ENCODE measurements around the gene SF3A2. TPM values are rescaled to one million over a fixed set of nuclear protein-coding genes. Genes with fewer than 3 reads are reported as not detected.
A peak's percentile ranks its signal among the peaks of the same experiment; 100 is the strongest.

Gene SF3A2
- total RNA-seq, 4 donors from 2014 or later: 21.4 to 84.0 (median 51.8) TPM

GRCh38 chr19:2268480-2268830 lies 31.8 kb downstream of the SF3A2 start:
- no peak for TF ChIP-seq CTCF (IDR thresholded peaks at IDR 0.05)
- no peak for TF ChIP-seq POLR2A (IDR thresholded peaks at IDR 0.05)
- TF ChIP-seq EP300 (IDR thresholded peaks at IDR 0.05): no peak
- Histone ChIP-seq H3K27ac (peak overlapping the region in 1 of 4 donors; percentile 99), H3K9me3 (no peaks in the 10 kb centered on the region), H3K27me3 (no peaks in the 10 kb centered on the region), H3K4me1 (peaks cover 0 to 48% (median 34%) of the 10 kb centered on the region in 4 donors), H3K4me3 (peak overlapping the region in 2 of 4 donors; percentile 94 to 97), H3K36me3 (peaks cover 0 to 16% (median 15%) of the 10 kb centered on the region in 3 donors)
- DNase-seq (ENCODE audit: low spot score in 2 of 2): no peak
- 84 to 85% methylated on average over 4 of the region's 4 CpGs for WGBS, 2 donors

- Histone ChIP-seq H3K9me3 (no peaks in the 10 kb centered on the region), H3K4me1 (peaks cover 0 to 52% (median 38%) of the 10 kb centered on the region in 4 donors), H3K36me3 (peaks cover 0 to 16% (median 15%) of the 10 kb centered on the region in 3 donors), H3K4me3 (peak overlapping the region; percentile 61 to 97 (median 87)), H3K27me3 (no peaks in the 10 kb centered on the region), H3K27ac (peak overlapping the region; percentile 30 to 100 (median 92))
- 2% methylated on average over 15 to 19 of the region's 19 CpGs for WGBS, 2 donors
- no peak for TF ChIP-seq POLR2A (IDR thresholded peaks at IDR 0.05)
- TF ChIP-seq CTCF (IDR thresholded peaks at IDR 0.05): no peak
- TF ChIP-seq EP300 (IDR thresholded peaks at IDR 0.05): no peak
- no peak for DNase-seq (ENCODE audit: low spot score in 2 of 2)
These were observed 32.2 kb downstream of the SF3A2 start for GRCh38 chr19:2268861-2269243.

GRCh38 chr19:2269244-2270156 lies 32.9 kb downstream of the SF3A2 start:
- 1% methylated on average over 52 to 94 of the region's 103 CpGs for WGBS, 2 donors
- TF ChIP-seq POLR2A (IDR thresholded peaks at IDR 0.05) (peak; percentile 100), CTCF (IDR thresholded peaks at IDR 0.05) (peak in 3 of 5 experiments; percentile 6 to 88 (median 83)), EP300 (IDR thresholded peaks at IDR 0.05) (peak; percentile 34 to 100)

DNA sequence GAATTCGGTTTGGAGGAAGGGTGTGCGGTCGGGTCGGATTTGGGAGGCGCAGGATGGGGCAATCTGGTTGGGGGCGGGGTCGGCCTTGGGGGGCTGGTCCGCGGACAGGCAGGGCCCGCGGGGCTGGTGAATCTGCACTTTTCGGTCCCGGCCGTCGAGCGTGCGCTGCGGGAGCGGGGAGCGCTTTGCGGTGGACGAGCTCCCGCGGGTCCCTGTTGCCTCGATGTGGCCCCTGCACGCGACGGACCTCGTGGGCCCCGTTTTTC lies 33.5 kb downstream of the SF3A2 start:
- Histone ChIP-seq H3K27ac (peak overlapping the region; percentile 98 to 100 (median 100)), H3K4me3 (peak overlapping the region; percentile 80 to 97 (median 94)), H3K4me1 (peaks cover 0 to 63% (median 42%) of the 10 kb centered on the region in 4 donors), H3K36me3 (peaks cover 0 to 16% (median 16%) of the 10 kb centered on the region in 3 donors), H3K9me3 (no peaks in the 10 kb centered on the region), H3K27me3 (no peaks in the 10 kb centered on the region)
- peak in 1 of 2 donors; percentile 60 for DNase-seq (ENCODE audit: low spot score in 2 of 2)
- WGBS, 2 donors: 0% methylated on average over 11 to 14 of the region's 30 CpGs
- TF ChIP-seq CTCF (IDR thresholded peaks at IDR 0.05) (no peak), EP300 (IDR thresholded peaks at IDR 0.05) (no peak), POLR2A (IDR thresholded peaks at IDR 0.05) (no peak)

More at GRCh38 chr19:2269244-2270156, 32.9 kb downstream of the SF3A2 start:
- Histone ChIP-seq H3K4me3 (peak overlapping the region; percentile 80 to 97 (median 94)), H3K36me3 (peaks cover 0 to 16% (median 15%) of the 10 kb centered on the region in 3 donors), H3K27ac (peak overlapping the region; percentile 98 to 100 (median 100)), H3K27me3 (no peaks in the 10 kb centered on the region), H3K4me1 (peaks cover 0 to 59% (median 40%) of the 10 kb centered on the region in 4 donors), H3K9me3 (no peaks in the 10 kb centered on the region)
- DNase-seq (ENCODE audit: low spot score in 2 of 2): peak; percentile 92 to 97
